Fibroblast of pulmonary artery (primary cell): ENCODE measurements around the gene CORIN.

Source experiments
- DNase-seq: peaks from one replicate; pipeline ENCODE4 v3.0.0-alpha.2; 2010; ENCODE audit warnings: low read depth
- H3K4me3 ChIP-seq: replicated peaks from 2 replicates; pipeline ENCODE4 v1.5.1; 2011; ENCODE audit warnings: low read depth, mild to moderate bottlenecking, control low read depth, low read length, moderate library complexity
- TF ChIP-seq, protein P1 (sequence below): IDR thresholded peaks from 2 replicates; pipeline ENCODE4 v1.5.1; 2011; ENCODE audit warnings: mild to moderate bottlenecking, control low read depth, low read length, inconsistent platforms; ENCODE audit errors: missing control alignments

The CORIN gene

DNA sequence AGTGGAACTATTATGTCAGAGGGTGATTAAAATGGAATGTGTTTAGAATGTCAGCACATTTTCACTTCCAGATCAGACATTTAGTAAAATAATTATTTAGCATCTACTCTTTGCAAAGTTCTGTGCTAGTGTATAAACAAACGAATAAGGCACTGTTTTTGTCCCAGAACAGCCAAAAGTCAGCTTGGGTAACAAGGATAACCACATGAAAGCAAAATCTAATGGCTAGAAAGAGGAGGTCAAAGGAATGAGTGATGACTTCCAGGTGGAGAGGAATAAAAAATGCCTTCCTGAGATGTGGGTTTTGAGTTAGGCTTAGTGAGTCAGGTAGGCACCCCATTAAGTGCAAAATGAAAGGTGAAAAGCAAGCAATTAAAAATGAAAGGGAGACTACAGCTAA, 240.2 kb downstream of the CORIN start:
- H3K4me3 ChIP-seq = no peak overlapping the region
- TF ChIP-seq, protein P1, sequence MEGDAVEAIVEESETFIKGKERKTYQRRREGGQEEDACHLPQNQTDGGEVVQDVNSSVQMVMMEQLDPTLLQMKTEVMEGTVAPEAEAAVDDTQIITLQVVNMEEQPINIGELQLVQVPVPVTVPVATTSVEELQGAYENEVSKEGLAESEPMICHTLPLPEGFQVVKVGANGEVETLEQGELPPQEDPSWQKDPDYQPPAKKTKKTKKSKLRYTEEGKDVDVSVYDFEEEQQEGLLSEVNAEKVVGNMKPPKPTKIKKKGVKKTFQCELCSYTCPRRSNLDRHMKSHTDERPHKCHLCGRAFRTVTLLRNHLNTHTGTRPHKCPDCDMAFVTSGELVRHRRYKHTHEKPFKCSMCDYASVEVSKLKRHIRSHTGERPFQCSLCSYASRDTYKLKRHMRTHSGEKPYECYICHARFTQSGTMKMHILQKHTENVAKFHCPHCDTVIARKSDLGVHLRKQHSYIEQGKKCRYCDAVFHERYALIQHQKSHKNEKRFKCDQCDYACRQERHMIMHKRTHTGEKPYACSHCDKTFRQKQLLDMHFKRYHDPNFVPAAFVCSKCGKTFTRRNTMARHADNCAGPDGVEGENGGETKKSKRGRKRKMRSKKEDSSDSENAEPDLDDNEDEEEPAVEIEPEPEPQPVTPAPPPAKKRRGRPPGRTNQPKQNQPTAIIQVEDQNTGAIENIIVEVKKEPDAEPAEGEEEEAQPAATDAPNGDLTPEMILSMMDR = no peak
- no peak for DNase-seq

DNA sequence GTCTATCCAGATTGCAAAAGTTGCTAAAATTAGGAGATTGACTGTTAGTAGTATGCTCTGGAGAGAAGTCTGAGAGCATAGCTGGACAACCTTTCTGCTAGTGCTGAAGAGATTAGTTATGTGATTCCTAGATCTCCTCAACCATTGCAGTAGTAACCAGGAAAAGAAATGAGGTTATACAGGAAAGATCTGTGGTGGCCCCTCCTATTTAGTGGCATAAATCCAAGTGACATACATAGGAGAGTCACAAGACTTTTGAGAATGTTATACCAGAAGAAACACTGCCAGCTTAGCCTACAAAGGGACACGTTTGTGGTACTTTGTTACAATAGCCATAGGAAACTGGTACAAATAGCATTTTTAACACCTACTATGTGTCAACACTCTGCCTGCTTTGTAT, 247.5 kb downstream of the CORIN start:
- H3K4me3 ChIP-seq = no peak overlapping the region
- TF ChIP-seq, protein P1 = no peak

DNA sequence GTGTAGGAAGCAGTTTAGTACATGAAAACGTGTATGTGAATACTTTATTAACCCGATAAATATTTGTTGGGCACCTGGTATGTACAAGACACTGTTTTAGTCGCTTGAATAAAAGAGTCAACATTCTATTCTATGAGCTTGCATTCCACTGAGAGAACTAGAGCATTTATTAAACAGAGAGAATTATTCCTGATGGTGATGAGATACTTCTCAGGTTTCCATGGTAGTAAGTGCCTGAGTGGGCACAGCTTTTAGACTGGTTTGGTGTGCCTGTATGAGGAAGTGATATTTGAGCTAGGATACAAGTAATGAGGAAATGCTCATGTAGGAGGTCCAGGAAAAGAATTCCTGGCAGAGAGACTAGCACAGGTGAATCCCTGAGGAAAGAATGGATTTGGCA, 258.6 kb downstream of the CORIN start:
- no peak overlapping the region for H3K4me3 ChIP-seq
- TF ChIP-seq, protein P1 = no peak
- no peak for DNase-seq

More for the DNA sequence above, 247.5 kb downstream of the CORIN start:
- no peak for DNase-seq

DNA sequence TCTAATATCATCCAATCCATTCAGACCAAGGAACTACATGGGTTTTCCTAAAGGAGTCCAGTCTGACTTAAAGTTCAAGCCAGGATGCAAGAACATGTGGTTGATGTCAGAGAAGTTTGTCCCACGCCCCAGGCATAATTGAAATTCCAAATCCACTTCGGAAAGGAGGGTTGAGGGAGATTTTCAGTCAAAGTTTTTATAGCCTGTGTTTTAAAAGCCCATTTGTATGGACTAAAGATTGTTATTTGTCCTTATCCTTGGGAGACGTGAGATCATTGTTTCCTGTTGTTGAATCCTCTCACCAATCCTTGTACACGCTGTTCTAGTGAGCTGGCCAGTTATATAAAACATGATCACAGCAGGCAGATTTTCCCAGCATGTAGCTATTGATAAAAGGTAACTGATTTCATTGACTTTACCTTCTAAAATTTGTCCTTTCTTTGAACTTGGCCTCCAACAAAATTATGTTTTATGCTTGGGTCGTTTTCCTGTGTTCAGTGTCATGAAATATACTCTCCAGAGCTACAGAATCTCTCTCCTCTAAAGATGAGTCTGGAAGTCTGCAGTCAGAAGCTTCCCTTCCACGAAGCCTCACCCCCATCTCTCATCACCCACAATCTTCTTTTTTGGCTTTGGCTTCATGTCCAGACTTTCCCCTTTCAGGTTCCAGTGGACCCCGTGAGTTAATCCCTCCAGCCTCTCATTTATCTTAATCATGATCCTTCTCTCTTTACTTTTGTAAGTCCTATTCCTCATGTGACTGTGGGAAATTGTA, 259.9 kb downstream of the CORIN start:
- peak; percentile 97 for DNase-seq
- TF ChIP-seq, protein P1 = no peak
- peak overlapping the region; percentile 7 for H3K4me3 ChIP-seq

DNA sequence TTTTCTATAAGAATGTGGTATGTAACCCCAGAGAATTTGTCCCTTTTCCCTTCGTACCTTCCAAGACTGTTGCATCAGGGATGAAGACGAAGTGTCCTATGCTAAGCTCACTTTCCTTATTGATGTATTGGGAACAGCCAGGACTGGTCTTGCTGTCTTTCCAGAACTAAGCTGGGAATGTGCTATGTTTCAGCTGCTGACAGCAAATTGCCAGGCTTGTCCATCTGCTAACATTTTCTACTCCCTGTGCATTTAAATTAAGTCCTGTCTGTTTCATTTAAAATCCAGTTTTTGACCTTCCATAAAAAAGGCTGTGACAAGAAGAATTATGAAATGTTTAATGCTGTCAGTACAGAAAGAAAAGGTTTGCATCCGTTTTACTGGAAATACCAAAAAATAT, 264.9 kb downstream of the CORIN start:
- TF ChIP-seq, protein P1 = no peak
- DNase-seq = no peak
- no peak overlapping the region for H3K4me3 ChIP-seq

DNA sequence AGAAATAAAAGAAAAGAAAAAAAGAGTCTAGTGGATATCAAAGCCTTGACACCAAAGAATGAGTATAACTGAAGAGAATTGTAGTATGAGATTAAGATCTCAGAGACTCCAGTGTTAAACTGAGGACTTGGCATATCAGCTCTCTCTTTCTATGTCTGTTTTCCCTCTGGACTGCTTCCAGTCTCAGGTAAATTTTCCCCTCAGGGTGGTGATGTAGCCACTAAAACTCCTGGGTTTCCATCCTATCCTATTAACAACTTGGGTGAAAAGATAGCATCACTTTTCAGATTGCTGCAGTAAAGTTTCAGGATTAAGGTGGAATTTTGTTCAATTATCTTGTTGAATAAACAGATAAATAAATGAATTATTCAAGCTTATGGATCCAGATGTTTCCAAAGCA, 267.1 kb downstream of the CORIN start:
- no peak for DNase-seq
- TF ChIP-seq, protein P1 = no peak
- H3K4me3 ChIP-seq = no peak overlapping the region

DNA sequence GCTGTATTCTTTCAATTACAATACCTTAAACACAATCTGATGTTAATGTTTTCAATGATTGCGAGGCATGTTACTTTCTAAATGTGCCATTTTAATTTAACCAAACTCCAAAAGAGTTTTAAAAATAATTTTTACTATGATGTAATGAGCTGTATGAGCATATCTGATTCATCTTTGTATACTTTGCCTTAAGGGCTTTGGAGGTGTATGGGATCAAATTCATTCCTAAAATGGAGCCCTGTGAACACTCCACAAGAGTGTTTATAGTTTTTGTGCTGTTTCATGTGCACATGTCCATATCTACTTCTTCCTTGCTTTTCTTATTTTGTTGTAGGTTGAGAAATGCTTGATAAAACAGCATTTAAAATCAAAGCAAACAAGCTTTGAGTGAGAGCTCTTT, 270.4 kb downstream of the CORIN start:
- no peak overlapping the region for H3K4me3 ChIP-seq
- TF ChIP-seq, protein P1 = no peak
- DNase-seq = no peak
